HG03354 (cell line): ENCODE data around the gene METRN.
"Not testable (repeated sequence)": the region's sequence is repeated elsewhere in the genome, so short reads cannot be mapped to it uniquely, and the experiment has no call there.

ENCODE experiments used
- ATAC-seq: cut with Tn5 transposase; IDR thresholded peaks from one replicate; pipeline ENCODE4 v1.9.1; 2021; ENCODE audit warnings: mild to moderate bottlenecking; ENCODE audit not compliant: unreplicated experiment, poor library complexity, severe bottlenecking

The METRN gene

DNA sequence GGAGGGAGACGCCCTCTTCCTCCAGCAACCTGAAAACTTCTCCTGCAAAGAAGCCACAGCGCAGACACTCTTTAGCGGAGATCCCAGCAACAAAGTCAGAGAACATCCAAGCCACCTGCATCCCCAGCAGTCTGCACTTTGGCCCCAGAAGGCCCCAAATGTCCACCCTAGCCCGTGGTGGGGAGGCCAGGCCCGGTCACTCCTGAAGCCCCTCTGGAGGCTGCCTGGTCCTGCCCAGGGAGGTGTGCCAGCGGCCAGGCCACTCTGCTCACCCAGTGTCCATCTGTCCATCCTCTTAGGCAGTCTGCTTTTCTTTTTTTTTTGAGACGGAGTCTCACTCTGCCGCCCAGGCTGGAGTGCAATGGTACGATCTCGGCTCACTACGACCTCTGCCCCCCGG lies 17.4 kb downstream of the METRN start:
- no peak for ATAC-seq

DNA sequence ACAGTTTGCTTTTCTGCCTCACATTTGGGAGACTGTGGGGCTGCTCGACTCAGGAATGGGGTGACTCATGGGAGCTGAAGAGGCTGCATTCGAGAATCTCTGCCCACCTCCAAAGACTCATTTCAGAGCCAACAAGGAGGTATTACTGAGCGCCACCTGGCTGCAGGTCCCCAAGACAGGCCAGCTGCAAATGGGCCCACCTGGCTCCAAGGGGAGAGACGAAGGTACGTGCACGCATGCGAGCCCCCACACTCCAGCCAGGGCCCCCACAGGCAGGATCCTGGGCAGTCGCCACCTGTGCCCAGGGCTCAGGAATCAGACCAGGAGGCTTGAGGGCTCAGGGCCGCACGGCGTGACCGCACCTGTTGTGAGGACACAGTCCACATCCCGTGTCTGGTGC lies 18.0 kb downstream of the METRN start:
- ATAC-seq = no peak

DNA sequence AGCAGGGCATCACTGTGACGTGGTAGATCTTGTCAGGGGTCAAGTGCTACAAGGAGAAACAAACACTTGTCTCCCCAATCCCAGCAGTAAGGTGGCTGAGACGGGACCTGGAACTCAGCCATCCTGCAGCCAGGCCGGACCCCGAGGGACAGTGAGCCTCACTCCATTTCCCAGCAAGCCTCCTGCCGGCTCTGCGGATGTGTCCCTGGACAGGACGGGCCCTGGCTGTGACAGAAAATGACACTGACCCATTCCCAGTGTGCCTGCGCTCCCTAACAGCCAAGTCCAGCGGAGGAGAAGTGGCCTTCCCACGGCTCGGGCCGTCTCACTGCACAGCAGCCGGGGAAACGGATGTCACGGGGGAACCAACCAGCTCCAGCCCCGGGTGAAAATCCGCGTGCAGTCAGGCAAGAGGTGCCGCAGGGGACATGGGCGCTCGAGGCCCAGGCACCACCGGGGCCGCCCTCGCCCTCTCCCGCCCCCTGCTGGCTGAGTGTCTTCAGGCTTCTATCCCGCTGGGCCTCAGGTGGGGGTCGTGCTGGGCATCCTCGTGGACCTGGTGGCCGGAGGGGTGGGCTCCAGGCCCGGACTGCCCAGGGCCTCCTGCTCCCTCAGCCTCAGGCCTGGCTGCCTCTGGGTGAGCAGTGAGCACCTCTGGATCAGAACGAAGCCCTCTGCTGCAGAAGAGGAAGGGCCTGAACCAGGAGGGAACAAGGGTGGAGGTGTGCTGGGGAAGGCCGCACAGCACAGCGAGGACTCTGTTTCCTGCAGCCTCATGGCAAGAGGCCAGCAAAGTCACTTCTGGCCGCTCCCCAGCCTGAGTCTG lies 18.7 kb downstream of the METRN start:
- ATAC-seq = no peak

DNA sequence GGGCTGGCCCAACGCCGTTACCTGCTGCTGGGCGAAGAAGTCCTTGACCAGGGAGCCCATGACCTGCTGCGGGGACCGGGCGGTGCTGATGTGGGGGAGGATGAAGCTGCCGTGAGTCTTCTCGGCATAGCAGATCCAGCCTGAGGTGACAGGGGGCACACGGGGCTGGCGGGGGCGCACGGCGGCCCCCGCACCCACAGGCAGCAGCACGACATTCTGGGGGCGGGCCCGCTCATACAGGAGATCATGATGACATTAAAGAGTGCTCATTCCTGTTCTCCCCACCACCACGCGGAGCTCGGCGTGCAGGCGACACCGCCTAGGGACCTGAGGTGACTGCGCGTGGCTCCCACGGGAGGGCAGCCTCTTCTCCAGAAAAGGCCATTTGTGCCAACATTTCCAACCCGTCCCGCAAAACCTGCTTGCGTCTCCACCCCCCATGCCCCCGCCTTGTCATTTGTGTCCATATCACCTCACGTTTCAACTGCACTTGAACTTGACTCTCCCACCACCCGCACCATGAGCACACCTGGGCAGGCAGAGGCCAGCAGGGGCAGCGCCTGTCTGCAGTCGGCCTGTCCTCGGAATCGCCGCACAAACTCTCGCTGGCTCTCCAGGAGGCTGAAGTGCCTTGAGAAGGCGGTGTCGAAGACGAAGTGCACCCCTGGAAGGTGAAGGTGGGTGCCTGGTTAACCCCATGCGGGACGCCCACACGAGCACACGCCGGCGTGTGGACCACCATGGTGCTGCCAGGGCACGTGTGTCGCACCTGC lies 19.5 kb downstream of the METRN start:
- ATAC-seq = no peak

DNA sequence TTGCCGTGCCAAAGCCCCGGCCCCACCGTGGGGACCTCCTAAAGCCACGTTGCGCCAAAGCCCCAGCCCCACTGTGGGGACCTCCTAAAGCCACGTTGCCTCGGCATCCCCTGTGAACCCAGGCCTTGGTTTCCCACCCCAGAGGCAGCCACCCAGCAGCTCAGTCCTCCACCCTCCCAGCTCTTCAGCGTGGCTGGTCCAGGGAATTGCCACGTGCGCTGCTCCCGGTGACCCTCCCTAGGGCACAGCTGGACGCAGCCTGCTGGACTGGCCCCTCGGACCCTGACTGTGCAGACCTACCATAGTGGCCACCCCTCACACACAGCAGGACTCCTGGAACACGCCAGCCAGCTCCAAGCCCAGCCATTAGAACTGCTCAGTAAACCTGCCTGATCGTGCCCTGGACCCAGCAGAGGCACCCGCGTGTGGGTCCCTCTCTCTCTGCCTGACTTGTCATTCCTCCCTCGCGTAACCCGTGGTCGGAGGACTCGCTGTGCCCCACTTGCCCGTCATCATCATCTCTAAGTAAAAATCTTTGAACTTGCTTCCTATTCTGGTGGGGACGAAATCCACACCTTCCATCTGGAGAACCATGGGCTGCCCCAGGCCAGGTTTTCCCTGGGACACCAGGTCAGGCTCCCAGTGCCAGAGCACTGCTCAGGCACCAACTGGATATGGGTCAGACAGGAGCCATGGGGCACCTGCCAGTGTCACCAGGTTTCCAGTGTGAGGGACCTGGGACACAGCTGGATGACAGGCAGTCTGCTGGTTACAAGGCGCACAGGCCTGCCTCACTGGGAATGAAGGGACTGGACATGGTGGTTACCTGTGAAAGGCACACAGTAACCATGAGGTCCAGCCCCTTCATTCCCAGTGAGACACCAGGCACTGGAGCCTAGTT lies 20.3 kb downstream of the METRN start:
- no peak for ATAC-seq

DNA sequence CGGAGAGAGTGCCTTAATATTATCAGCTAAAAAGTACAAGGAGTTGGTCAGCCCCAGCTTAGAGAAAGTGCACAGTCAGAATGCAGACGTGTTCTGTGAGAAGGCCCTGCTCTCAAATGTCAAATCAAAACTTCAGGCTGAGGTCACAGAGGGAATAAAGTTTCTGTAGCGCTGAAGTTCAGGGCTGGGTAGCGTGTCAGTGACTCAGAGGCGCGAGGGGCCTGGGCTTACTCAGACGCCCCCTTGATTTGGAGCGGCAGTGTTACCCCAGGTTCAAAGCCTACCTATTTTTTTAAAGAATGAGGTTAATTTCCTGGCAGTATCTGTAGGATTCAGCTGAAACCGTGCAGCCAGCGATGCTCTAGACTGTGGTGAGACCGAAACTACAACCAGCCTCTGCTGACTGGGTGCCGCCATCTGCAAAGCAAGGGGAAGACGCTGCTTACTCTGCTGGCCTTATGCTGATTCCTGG lies 21.1 kb downstream of the METRN start:
- no peak for ATAC-seq

DNA sequence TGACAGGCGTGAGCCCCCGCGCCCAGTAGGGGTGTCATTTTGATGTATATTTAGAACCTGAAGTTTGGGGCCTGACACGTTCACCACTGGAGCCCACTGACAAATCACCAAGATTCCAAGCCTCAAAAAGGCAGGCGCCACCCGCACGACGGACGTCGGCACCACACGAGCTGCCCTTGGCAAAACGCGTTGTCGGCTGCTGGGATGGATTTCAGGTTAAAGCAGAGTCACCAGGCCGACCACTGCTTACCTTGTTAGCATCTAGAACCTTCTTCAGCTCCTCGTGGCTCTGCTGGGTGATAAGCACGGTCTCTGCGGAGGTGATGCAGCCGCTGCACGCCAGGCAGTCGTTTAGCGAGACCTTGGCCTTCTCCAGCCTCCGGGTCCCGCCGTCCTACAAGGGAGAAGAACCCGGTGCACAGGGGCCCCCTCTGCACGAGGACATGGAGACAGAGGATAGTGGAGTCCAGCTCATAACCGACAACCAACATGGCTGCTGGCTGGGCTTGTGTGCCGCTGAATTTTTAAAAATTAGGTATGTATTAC lies 22.1 kb downstream of the METRN start:
- ATAC-seq = no peak

DNA sequence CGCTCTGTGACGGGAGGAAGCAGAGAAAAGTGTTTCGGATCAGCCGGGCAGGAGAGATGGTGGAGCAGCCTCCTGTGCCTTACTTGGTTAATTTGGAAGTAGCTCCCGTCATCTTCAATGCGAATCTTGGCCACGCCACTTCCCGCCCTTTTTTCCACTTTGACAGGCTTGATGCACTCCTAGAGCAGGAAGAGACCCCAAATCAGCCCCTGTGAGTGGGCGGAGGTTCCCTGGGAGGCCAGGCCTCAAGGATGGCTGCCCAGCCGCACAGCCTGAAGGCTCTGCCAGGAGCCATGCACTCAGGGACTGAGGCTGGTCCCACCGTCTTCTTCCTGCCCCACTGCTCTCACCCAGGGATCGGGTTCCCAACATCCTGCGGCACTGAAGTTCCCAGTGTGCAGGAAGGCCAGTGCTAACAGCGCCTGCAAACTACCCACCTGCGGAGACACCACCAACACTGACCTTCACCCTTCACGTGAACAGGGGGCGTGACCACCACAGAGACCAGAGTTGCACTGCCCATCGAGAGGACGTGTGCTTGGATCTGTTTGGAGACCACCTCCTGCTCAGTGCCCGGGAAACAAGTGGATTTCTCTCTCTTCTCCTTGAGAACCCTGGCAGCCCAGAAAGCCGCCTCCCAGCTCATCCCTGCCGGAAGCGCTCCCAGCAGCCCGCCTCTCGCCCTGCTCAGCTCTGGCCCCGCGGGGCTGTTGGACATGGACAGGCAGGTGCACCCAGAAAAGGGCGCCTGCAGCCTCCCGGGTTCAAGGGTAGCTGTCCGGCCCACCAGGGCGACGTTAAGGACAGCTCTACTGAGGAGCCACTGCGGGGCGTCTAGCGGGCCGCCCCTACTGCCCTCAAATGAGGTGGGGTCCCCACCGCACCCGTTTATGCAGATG lies 24.9 kb downstream of the METRN start:
- no peak for ATAC-seq

DNA sequence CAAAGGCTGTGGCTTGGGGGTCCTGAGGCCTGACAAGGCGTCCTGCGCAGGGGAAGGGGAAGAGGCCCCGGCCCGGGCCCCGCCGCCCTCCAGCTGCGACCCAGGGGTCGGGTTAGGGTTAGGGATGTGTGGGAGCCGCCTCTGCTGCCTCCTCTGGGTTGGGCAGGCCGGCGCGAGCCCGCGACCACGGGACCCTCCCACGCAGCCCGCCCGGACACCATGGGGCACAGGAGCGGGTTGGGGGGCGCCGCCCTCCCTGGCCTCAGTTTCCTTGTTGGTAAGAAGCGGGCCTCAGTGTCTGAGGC lies 25.5 kb downstream of the METRN start:
- peak; percentile 21 for ATAC-seq

DNA sequence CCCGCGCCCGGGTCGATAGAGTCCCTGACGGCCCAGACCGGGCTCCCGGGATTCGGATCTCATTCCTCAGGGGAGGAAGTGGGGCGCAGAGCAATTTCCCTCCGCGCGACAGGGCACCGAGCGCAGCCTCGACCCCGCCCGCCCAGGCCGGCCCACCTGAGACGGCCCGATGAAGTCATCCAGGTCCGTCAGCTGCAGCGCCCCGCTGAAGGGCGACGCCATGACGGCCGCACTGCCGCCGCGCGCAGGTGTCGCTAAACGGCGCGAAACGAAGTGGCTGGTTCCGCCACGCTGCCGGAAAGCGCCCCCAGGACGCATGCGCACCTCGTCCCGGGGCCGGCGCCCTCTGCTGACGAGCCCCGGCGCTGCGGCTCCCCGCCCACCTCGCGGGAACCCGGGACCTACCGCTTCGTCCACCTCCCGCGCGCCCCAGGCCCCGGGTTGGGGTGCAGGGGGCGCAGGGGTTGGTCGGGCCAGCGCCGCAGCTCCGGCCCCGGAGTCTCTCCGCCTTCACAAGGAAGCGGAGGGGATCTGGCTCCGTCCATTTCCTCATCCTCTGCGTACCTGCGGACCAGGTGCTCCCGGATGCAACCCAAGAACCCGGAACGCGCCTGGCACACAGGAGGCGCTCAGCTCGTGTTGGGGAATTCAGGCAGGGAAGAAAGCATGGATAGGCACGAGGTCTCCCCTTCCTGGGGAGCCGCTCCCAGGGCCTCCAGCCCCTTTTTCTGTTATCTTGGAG lies 26.0 kb downstream of the METRN start, which contains the start of gene CIAO3:
Gene CIAO3, minus strand, starts transcription at position 234 of the 742 bp plus-strand sequence. Its CDS starts 12 bp downstream, at position 222.
- ATAC-seq = peak; percentile 81

DNA sequence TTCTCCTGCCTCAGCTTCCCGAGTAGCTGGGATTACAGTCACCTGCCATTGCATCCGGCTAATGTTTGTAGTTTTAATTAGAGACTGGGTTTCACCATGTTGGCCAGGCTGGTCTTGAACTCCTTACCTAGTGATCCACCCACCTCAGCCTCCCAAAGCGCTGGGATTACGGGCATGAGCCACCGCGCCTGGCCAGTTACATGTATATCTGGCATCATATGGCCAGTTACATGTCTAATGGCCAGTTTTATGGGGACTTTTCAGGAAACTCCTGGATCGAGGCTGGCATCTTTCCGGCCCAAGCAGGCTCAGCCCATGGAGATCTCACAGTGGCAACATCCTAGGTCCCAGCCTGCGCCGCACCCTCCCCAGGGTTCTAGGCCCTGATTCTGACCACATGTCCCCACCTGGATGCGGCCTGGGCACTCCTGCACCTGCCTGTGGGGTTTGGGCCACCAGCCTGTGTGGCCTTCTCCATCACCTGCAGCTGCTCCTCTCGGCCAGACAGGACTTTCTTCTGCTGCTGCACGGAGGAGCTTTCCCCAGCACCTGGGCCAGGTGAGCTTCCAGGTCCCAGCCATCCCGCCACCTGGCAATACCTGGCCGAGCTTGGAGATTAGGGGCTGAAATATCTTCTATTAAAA lies 27.2 kb downstream of the METRN start:
- no peak for ATAC-seq

DNA sequence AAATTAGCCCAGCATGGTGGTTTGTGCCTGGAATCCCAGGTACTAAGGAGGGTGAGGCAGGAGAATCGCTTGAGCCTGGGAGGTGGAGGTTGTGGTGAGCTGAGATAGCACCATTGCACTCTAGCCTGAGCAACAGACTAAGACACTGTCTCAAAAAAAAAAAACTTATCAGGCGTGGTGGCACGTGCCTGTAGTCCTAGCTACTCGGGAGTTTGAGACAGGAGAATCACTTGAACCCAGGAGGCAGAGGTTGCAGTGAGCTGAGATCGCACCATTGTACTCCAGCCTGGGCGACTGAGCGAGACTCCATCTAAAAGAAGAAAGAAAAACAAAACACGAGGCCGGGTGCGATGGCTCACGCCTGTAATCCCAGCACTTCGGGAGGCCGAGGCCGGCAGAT lies 28.0 kb downstream of the METRN start:
- not testable (repeated sequence) for ATAC-seq

DNA sequence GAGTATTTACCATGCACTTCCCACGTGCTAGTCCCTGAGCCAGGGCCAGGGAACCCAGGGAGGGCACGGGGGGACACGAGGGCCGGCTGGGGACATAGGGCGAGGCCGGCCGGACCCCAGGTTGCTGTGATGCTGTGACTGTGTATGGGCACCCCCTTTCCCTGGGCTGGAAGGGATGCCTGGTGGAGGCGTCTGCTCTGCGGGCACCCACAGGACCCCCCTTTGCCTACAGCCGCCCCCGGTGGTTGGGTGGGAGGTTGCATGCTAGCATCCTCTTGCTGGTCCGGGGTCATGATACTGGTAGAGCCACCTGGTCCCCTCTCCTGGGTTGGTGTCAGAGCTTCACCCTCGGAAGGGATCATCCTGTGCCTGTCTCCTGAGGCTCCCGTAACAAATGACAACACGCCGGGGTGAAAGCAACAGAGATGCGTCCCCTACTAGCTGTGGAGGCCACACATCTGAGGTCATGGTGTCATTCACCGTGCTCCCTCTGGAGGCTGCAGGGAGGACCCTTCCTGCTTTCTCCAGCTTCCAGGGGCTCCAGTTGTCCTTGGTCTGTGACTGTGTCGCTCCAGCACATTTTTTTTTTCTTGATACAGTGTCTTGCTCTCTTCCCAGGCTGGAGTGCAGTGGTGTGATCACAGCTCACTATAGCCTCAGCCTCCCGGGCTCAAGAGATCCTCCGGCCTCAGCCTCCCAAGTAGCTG lies 29.0 kb downstream of the METRN start:
- no peak for ATAC-seq

DNA sequence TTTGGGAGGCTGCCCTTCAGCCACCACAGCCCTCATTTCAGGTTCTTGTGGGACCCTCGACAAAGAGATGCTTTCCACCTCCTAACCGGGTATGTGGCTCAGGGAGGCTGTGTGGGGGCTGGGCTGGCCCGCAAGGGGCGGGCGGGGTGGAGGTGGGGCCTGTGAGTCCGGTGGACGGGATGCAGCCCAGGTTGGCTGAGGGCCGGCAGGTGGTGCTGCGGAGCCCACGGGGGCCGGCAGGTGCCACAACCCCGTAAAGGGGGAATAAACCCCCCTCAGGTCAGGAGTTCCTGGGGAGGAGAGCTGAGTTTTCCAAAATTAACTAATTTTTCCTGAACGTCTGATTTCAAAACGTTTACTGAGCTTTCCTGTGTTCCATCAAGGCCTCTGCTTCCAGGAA lies 30.8 kb downstream of the METRN start:
- ATAC-seq = no peak

DNA sequence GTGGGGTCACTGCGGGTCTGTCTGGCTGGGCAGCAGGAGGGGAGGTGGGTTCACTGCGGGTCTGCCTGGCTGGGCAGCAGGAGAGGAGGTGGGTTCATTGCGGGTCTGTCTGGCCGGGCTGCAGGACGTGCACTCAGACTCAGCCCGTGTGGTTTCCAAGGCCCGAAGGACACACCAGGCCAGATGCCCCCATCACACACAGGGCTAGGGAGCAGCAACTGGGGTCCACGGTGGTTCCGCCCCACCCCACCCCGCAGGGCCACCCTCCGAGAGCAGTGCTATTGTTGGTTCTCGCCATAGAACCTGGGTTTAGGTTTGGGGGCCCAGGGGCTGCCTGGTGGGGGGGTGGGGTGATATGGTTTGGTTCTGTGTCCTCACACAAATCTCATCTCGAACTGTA lies 31.7 kb downstream of the METRN start:
- ATAC-seq = no peak

DNA sequence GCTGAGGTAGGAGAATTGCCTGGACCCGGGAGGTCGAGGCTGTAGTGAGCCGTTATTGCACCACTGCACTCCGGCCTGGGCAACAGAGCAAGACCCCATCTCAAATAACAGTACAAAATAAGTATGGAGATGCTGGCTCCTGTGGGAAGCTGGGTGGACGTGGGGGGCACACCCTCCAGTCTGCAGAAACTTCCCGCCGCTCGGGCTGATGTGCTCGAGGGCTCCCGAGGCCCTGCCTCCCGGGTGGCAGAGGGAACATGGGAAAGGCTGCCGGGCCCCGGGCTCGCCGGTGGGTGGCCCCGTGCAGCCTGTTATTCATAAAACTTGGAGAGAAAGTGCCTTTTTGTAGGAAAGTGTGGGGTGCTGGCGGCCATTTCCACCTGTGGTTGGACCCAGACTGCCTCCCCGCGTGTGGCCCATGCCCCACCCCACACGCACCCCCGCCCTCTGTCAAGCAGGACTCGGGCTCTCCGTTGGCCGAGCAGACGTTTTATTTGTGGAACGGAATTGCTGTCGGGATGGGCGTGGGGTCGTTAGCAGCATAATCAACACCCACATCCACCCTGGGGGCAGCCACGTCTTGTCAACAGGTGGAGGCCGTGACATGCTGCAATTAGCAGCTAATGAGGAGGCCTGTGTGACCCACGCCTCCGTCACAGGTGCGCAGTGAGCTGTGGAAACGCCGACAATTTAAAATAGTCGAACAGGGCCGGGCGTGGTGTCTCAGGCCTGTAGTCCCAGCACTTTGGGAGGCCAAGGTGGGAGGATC lies 33.2 kb downstream of the METRN start:
- no peak for ATAC-seq
